ENCODE results near the gene TES.
"Not testable (repeated sequence)": the region's sequence is repeated elsewhere in the genome, so short reads cannot be mapped to it uniquely, and the experiment has no call there.

The TES gene

DNA sequence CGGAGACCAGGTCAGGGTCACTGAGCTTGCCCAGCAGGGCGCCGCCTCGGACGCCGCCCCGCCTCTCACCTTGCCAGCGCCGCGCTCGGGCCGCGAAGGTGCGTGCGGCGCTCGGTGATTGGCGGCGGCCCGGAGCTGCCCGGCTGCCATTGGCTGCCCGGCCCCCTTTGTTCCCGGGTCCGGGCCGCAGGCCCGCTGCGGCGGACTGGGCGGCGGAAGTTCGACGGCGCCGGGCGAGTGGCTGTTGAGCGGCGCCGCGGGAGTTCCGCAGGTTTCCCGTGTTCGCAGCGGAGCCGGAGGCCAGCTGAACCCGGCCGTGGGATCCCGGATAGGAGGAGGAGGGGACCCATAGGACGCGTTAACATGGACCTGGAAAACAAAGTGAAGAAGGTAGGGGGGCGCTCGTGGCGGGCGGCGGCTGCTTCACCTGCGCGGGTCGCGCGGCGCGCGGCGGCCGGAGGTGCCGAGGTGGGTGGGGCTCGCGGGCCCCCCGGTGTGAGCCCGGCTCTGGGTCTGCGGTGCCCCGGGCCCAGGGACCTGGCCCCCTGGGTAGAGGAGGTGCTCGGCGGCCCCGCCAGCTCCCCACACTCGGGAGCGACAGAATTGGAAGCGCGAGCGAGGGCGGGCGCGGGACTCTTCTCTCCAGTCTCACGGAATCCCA, at the start of gene TES:
Gene TES, plus strand, starts transcription at position 195 of the 661 bp plus-strand sequence. Its CDS starts 169 bp downstream, at position 364.
- DNase-seq = peak; percentile 75

DNA sequence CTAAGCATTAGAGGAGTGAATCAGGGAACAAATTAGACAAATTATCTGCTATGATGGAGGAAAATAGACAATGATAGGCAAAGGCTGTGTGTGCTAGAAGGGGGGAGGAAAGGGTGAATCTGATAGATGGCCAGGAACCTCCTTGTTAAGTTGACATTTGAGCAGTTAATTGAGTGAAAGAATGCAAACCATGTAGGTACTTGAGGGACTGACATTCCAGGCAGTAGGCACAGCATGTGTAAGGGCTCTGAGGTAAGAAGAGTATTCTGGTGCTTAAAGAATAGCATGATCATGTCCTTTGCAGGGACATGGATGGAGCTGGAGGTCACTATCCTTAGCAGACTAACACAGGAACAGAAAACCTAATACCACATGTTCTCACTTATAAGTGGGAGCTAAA, 48.6 kb upstream of the TES start:
- no peak for DNase-seq

DNA sequence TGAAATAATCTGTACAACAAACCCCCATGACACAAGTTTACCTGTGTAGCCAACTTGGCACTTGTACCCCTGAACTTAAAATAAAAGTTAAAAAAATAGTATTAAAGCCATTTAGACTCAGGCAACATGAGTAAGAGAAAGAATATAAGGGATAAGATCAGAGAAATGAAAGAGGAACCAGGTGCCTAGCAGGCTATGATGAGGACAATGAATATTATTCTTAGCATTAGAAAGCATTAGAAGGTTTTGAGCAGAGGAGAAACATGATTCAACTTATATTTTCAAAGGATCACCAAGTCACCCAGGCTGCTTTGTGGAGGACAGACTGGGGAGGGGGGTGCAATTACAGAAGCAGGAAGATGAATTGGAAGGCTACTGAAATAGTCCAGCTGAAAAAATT, 48.1 kb upstream of the TES start:
- DNase-seq = peak; percentile 51

DNA sequence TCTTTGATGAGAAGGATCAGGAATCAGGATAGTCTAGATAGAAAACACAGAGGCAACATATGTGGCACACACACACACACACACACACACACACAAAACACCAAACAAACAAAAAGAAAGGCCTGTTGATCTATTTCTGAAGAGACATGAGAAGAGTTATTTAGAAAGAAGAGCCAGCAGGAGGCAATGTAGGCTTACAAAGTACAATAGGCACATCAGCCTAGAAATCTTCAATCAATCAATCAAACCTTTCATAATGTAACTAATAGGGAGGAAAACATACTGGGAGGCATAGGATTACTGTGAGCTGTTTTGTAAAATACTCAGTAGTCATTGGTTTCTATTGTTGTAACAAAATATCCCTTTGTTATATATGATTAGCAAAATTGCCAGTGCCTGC, 47.3 kb upstream of the TES start:
- no peak for DNase-seq

DNA sequence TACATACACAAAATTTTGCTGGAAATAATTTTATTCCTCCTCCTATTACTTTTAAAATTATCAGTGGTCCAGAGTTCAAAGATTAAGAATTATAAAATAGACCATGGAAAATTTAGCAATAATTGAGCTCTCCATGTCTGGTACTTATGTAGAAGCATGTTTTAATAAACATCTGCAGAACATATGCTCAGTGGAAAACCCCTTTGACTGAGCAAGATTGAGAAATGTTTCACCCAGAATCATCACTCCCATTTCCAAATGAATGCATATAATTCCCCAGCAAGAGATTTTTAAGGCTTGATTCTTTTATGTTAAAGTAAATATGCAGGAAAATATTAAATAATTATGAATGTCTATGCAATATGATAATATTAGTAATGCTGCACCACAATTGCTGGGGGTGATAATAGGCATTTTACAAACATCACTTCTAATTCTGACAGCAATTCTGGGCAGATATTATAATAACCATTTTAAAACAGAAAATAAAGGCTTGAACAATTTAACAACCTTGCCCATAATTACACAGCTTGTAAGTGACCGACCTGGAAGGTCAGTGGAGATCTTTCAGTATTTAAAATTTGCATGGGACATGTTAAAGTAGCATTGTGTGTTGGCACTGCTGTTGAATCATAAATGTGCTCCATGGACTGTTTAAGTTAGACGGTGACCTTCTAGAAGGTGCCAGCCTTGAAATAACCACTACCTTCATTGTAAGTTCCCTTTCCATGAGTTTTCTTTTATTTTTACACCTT, 45.6 kb upstream of the TES start:
- peak; percentile 71 for DNase-seq

- peak; percentile 88 for DNase-seq
Observed at GRCh38 chr7:116165717-116166116, 44.6 kb upstream of the TES start.

- peak; percentile 72 for DNase-seq
Observed at GRCh38 chr7:116166156-116166555, 44.2 kb upstream of the TES start.

- DNase-seq = no peak
Observed at GRCh38 chr7:116167177-116167576, 43.2 kb upstream of the TES start.

- no peak for DNase-seq
Observed at GRCh38 chr7:116169060-116169459, 41.3 kb upstream of the TES start.

DNA sequence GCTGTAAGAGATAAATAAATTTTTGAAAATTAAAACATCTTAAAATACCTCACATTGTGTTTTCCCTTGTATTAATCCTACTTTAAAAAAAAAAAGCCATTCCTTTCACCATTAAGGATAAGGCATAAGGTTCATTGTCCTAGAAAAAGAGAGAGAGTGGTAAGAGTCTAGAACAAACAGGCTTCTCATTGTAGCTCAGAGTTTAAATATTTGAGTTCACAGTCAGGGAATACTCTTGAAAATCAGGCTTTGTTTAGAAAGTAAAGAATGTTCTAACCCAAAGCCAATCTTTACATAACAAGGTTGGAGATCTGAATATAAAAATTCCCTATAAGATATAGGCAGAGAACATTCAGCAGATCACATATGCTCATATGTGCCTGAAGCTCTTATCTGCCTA, 40.2 kb upstream of the TES start:
- no peak for DNase-seq

- DNase-seq = no peak
Observed at GRCh38 chr7:116171094-116171493, 39.2 kb upstream of the TES start.

DNA sequence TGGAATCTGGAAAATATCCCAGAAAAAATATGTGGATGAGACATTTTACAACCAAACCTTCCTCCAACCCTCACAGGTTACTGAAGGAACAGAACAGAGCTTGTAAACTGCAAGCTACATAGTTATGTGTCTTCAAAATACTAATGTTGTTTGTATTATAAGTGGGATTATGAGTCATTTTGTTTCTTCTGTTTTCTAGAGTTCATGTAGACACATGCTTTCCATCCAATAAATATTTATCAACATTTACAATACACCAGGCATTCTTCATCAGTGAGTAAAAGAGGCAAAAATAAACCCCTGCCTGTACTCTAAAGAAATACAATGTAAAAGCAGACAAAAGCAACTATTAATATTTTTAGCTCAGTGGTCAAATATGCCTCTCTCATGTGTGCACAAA, 38.0 kb upstream of the TES start:
- no peak for DNase-seq

GRCh38 chr7:116173051-116174028, 37.0 kb upstream of the TES start:
- DNase-seq = peak; percentile 75

GRCh38 chr7:116175095-116175494, 35.2 kb upstream of the TES start:
- DNase-seq = not testable (repeated sequence)

DNA sequence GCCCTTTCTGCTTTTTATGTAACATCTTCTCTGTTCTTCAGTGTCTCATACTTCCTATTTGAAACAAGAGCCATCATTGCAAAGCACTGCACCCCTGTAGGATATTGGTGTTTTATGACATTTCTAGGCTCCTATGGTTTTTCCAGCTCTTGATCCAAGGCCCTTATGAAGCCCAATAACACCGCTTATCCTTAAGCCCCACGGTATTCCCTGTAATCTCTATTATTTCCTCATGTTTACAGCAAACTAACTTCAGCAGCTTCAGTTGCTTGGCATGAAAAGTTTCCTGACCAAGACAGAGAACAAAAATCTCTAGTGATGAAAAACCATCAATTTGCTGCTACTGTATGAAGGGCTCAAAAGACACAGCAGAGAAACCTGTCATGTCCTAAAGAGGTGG, 34.1 kb upstream of the TES start:
- no peak for DNase-seq

GRCh38 chr7:116177009-116177408, 33.3 kb upstream of the TES start:
- DNase-seq = no peak

DNA sequence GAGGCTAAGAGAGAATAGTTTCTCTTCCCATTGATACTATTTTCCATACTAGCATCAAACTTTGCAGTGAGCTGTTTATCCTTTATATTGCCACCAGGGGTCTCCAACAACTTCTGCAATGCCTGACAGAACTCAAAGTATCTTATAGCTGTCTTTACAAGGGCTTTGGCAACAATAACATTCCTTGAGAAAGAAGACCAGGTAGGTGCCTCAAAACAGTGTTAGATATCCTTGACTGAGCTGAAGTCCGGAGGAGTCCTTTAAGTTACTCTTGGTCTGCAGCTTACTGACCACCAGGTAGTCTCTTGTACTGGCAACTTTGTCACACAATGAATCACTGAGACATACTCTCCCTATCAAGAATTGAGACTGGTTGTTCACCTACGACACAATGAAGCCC, 30.0 kb upstream of the TES start:
- peak; percentile 68 for DNase-seq

DNA sequence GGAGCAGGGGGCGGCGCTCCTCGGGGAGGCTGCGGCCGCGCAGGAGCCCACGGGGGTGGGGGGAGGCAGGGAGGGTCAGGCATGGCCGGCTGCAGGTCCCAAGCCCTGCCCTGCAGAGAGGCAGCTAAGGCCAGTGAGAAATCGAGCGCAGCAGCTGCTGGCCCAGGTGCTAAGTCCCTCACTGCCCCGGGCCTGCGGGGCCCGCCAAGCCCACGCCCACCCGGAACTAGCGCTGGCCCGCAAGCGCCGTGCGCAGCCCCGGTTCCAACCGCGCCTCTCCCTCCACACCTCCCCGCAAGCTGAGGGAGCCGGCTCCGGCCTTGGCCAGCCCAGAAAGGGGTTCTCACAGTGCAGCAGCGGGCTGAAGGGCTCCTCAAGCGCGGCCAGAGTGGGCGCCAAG, 28.3 kb upstream of the TES start:
- no peak for DNase-seq

DNA sequence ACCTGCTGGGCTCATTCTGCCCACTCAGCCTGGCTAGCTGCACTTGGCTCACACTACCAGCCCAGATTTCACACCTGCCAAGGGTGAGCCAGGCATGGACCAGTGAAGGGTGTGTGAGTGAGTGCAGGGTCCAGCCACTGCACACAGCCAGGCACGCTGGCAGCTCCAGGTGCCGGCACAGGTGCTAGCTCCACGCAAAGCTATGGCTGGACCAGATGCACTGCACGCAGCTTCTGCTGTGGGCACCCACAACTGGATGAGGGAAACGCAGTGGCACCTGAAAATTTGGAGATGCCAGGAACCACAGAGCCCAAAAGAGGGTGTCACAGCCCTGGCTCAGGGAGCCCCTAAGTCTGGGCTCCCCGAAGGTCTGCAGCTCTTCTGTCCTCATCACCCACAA, 24.9 kb upstream of the TES start:
- DNase-seq = no peak

GRCh38 chr7:116185956-116186355, 24.4 kb upstream of the TES start:
- no peak for DNase-seq

DNA sequence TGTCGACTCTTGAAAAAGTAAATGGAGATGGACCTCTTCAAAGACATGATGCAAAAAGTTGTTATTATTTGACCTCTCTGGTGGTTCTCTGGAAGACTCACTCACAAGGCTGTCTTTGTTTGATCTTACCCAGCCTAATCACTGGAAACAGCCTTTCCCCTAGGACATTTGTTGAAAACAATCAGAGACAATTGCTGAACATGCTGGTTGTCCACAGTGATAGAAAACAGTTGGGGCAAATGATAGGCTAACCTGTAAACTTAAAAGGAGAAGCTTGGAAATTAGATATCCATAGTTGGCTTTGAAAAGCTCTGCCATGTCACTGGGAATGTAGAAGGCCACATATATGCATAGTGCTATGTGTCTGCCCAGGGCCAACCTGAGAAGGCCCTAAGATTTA, 22.9 kb upstream of the TES start:
- no peak for DNase-seq

DNA sequence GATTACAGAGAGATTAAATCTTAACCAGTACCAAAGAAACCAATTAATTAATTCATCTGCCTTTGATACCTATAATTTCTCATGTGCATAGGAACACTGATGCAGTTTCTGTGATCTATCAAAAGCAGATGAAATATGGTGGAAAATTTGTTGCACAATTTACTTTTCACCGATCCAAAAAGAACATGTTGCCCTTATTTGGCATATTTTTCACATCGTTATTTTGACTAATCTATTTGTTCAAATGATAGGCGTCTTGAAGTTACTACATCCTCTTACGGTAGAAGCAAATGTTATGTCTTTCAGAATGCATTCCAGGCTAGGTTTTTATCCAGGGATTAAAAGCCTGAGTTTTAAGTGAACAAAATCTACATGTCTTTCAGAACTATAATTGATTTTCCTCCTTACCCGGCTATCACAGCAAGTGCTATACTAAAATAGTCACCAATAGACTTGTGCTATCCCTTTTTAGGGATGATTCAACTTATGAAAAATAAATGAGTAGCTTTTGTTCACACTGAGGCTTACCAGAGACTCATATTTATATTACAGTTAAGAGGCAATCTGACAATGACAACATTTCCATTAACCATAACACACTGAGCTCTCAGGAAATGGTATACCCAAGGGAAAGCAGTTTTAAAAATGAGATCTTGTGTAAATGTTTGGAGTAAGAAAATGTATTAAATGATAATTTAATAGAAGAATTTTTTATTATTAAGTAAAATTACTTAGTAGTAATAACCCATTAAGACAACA, 16.8 kb upstream of the TES start:
- no peak for DNase-seq

DNA sequence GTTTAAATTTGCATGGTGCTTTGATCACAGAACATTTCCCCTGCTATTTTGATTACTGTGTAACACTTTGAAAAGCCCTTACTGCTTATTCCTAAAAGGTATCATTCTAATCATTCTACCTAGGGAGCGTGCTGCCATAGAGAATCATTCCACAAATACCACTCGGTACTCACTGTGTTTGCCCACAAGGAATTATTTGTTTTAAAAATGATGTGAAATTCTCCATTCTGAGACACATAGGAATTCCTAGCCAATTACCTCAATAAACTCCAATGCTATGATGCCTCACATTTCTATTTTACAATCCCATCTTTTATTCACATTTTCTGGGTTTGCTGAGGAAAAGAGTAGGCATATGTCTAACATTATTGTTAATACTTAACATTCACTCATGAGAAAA, 16.2 kb upstream of the TES start:
- DNase-seq = no peak

Data from suppressor macrophage treated with lipopolysaccharide for 4 hours (primary cell).